HUES48 (cell line): ENCODE measurements around the gene URAD.
"Not testable (repeated sequence)": the region's sequence is repeated elsewhere in the genome, so short reads cannot be mapped to it uniquely, and the experiment has no call there.

Experiments
- H3K27ac ChIP-seq: one replicate; pipeline ENCODE4 v1.7.0; 2013; ENCODE audit warnings: low read depth, low read length, inconsistent platforms
- H3K27me3 ChIP-seq: 2 replicates; pipeline ENCODE4 v1.6.1; 2013; ENCODE audit warnings: mild to moderate bottlenecking, low read length; ENCODE audit not compliant: control insufficient read depth, insufficient read depth
- H3K36me3 ChIP-seq: 2 replicates; pipeline ENCODE4 v1.6.1; 2013; ENCODE audit warnings: low read length; ENCODE audit not compliant: control insufficient read depth, insufficient read depth
- H3K4me1 ChIP-seq: 2 replicates; pipeline ENCODE4 v1.6.1; 2013; ENCODE audit warnings: mild to moderate bottlenecking, low read length; ENCODE audit not compliant: control insufficient read depth, insufficient read depth
- H3K4me3 ChIP-seq: 2 replicates; pipeline ENCODE4 v1.5.1; 2013; ENCODE audit warnings: mild to moderate bottlenecking, low read depth, low read length
- H3K9ac ChIP-seq: 2 replicates; pipeline ENCODE4 v1.6.1; 2013; ENCODE audit warnings: mild to moderate bottlenecking, low read depth, low read length, moderate library complexity
- H3K9me3 ChIP-seq: 2 replicates; pipeline ENCODE4 v1.6.1; 2013; ENCODE audit warnings: low read length; ENCODE audit not compliant: control insufficient read depth, insufficient read depth

The URAD gene

DNA sequence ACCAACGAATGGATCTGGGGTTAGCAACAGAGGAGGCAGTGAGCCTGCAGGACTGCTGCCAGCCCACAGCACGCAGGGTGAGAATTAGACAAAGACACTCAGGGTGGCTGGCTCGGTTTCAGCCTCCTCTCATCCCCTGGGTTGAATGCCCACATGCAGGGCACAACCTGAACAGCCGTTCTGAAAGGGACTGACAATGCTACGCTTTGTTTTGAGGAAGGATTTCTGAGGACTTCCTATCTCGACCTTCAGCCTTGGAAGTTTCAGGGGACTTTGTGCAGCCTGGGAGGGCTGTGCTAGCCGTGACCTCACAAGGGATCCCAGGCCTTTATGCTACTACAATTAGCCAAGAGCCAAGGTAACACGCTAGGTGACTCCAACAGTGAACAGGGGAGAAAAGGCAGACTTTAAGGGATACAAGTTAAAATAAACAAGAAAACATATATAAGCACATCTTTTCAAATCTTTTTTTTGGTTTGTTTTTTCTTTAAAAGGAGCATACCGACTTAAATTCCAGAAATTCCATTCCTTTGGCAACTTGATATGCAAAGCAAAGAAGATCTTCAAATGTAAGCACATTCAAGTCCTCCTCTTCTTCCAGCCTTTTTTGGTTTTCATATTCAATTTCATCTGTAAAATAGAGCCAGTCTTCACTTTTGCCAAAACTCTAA, 34.5 kb upstream of the URAD start:
- Histone ChIP-seq H3K27ac (peak overlapping the region; percentile 85), H3K4me3 (peak overlapping the region; percentile 31; the same call in 1 of the 2 replicates), H3K9me3 (no peaks in the 10 kb centered on the region), H3K27me3 (no peaks in the 10 kb centered on the region), H3K36me3 (no peaks in the 10 kb centered on the region), H3K4me1 (peaks cover 24% of the 10 kb centered on the region), H3K9ac (peak overlapping the region; percentile 7; the same call in 1 of the 2 replicates)

DNA sequence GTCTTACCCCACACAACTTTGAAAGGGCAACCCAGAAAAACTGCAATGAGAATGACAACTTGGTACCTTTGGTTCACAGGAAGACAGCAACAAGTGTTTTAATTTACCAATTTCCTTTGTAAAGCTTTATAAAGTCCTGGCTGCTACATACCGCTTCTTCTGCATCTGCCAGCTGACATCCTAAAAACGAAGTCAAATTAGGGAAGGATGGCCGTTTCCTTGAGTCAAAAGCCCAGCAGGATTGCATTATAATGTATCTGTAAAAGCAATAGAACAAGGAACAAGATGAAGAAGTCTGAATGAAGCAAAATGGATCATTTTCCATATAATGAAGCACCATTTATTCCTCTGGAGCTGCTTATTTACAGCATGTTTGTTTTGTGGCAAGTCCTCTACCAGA, 25.8 kb upstream of the URAD start:
- Histone ChIP-seq H3K27ac (no peak overlapping the region), H3K36me3 (no peaks in the 10 kb centered on the region), H3K27me3 (no peaks in the 10 kb centered on the region), H3K4me3 (no peak overlapping the region), H3K9ac (no peak overlapping the region), H3K9me3 (no peaks in the 10 kb centered on the region), H3K4me1 (peaks cover 6% of the 10 kb centered on the region)

DNA sequence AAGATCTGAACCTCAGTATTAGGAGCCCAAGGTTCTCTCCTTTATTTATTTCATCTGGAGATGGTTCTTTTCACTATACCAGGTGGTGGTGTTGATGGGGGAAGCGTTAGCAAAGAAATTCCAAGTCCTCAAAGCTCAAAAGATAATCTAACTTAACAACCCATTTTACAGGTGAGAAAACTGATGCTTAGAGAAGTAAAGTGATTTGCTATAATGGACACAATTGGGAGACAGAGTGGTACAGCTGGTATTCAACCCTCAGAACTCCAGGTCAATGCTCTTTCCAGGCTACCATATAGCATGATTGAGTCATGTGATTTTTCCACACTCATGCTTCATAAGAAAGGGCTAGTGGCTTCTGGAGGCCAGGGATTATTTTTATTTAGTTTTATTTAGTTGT, 25.0 kb upstream of the URAD start:
- no peak overlapping the region for H3K27ac ChIP-seq
- no peaks in the 10 kb centered on the region for H3K9me3 ChIP-seq
- no peaks in the 10 kb centered on the region for H3K27me3 ChIP-seq
- no peak overlapping the region for H3K9ac ChIP-seq
- no peaks in the 10 kb centered on the region for H3K36me3 ChIP-seq
- peaks cover 6% of the 10 kb centered on the region for H3K4me1 ChIP-seq
- H3K4me3 ChIP-seq = no peak overlapping the region

DNA sequence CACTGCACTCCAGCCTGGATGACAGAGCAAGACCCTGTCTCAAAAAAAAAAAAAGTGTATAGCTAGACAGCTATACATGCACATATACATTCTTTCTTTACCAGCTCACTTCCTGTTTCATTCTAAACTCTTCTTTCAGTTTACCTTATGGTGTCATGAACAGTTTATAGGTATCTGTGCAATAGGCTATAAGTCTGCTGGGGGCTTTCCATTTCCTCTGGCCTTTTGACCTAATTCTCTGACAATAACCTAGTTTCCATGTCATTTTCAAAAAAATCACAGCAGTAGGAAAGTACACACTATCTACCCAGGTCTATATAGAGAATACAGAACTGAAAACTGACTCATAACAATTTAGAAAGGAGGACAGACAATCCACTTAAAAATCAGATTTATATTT, 24.4 kb upstream of the URAD start:
- H3K9ac ChIP-seq = no peak overlapping the region
- H3K27ac ChIP-seq = no peak overlapping the region
- H3K9me3 ChIP-seq = no peaks in the 10 kb centered on the region
- H3K36me3 ChIP-seq = no peaks in the 10 kb centered on the region
- H3K4me3 ChIP-seq = no peak overlapping the region
- H3K4me1 ChIP-seq = peaks cover 6% of the 10 kb centered on the region
- no peaks in the 10 kb centered on the region for H3K27me3 ChIP-seq

DNA sequence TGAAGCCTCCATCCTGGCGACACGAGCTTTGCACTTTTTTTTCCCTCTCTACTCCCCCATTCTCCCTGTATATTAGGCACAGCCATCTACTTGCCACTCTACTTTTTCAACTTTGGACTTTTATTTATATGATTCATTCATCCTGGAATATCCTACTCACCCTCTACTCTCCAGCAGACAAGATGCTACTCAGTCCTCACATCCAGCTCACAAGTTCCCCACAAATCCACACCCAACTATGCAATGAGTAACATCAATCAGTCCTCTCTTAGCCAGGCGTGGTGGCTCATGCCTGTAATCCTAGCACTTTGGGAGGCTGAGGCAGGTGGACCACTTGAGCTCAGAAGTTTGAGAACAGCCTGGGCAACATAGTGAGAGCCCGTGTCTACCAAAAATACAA, 23.9 kb upstream of the URAD start:
- Histone ChIP-seq H3K9ac (no peak overlapping the region), H3K9me3 (no peaks in the 10 kb centered on the region), H3K4me3 (no peak overlapping the region), H3K4me1 (peaks cover 6% of the 10 kb centered on the region), H3K36me3 (no peaks in the 10 kb centered on the region), H3K27me3 (no peaks in the 10 kb centered on the region), H3K27ac (no peak overlapping the region)

DNA sequence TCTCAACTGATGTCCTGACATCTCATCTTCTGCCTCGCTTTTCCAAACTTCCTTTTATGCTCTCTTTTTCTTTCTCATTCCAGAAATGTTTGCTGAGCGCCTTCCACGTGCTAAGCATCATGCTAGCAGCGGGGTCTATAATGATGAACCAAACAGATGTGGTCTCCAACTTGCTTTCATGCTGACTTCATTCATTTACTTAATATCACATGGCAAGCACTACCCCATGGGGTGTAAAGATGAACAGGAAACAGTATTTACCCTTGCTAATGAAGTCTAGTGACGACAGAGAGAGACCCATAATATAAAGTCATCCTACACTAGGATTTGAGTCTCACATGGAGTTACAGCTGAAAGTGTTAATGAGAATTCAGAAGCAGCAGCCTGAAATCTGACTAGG, 21.6 kb upstream of the URAD start:
- no peak overlapping the region for H3K27ac ChIP-seq

DNA sequence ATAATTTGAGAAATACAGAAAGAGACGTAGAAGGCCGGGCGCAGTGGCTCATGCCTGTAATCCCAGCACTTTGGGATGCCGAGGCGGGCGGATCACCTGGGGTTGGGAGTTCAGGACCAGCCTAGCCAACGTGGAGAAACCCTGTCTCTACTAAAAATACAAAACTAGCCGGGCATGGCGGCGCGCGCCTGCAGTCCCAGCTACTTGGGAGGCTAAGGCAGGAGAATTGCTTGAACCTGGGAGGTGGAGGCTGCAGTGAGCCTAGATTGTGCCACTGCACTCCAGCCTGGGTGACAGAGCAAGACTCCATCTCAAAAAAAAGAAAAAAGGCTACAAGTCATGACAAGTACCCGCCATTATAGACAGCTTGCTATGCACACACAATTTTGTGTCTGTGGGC, 16.5 kb upstream of the URAD start:
- H3K4me3 ChIP-seq, H3K36me3 ChIP-seq, H3K9me3 ChIP-seq, H3K9ac ChIP-seq, H3K27me3 ChIP-seq, H3K27ac ChIP-seq, H3K4me1 ChIP-seq: not testable (repeated sequence)

More for the DNA sequence above, 21.6 kb upstream of the URAD start:
- Histone ChIP-seq H3K36me3 (no peaks in the 10 kb centered on the region), H3K9ac (no peak overlapping the region), H3K4me1 (peaks cover 6% of the 10 kb centered on the region), H3K9me3 (no peaks in the 10 kb centered on the region), H3K27me3 (no peaks in the 10 kb centered on the region), H3K4me3 (no peak overlapping the region)

DNA sequence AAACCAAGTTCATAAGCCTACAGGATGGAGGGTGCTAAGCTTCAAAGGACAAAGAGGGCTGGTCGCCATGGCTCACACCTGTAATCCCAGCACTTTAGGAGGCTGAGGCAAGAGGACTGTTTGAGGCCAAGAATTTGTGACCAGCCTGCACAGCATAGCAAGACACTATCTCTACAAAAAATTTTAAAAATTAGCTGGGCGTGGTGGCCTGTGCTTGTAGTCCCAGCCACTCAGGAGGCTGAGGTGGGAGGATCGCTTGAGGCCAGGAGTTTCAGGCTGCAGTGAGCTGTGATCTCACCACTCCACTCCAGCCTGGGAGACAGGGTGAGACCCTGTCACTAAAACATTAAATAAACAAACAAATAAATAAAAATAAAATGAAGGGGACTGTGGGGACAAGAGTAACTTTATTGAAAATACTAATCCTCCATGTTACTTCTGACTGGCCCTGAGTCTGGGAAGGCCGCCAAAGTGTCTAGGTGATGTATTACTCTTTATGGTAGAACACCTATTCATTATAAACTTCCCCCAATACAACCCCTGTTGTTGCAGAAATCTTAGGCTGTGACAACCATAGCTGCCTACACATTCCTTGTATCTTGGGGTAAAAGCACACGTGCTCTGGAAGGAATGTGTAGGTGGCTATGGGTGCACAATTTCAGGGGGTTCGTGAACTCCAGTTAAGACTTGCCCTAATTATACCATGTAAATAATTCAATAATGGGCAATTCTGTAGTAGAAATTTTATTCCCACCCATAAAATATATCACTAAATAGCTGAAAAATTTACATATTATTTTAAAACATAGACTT, 14.6 kb upstream of the URAD start:
- H3K4me1 ChIP-seq = no peaks in the 10 kb centered on the region
- H3K9ac ChIP-seq = no peak overlapping the region
- no peaks in the 10 kb centered on the region for H3K9me3 ChIP-seq
- no peak overlapping the region for H3K4me3 ChIP-seq
- no peak overlapping the region for H3K27ac ChIP-seq
- no peaks in the 10 kb centered on the region for H3K36me3 ChIP-seq
- H3K27me3 ChIP-seq = no peaks in the 10 kb centered on the region

DNA sequence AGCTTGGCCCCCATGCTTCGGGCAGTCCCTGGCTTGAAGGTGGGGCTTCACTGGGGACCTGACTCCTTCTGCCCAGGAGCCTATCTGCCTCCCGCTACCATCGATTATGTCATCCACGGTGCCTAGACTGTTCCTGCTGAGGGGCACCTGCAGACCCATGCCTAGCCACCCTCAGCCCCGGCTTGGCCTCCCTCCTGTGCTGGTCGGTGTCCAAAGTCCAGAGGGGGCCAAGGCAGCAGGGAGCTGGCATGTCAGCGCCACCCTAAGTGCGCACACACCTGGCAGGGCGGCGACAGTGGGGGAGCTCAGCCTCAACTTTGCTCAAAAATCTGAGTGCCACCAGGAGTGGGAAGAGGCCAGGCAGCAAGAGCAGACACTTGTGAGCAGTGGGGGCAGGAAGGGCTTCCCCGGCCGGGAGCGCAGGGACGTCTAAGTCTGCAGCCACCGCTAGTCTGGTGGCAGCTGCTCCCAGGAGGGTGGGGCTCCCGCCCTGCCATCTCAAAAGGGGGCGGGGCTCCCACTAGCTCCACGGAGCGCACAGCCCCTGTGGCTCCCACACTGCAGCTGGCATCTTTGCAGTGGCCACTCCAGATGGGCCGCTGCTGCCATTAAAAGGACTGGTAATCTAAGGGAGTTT, 13.5 kb upstream of the URAD start:
- Histone ChIP-seq H3K4me3 (no peak overlapping the region), H3K9ac (no peak overlapping the region), H3K9me3 (no peaks in the 10 kb centered on the region), H3K27me3 (no peaks in the 10 kb centered on the region), H3K36me3 (no peaks in the 10 kb centered on the region), H3K4me1 (no peaks in the 10 kb centered on the region), H3K27ac (no peak overlapping the region)

DNA sequence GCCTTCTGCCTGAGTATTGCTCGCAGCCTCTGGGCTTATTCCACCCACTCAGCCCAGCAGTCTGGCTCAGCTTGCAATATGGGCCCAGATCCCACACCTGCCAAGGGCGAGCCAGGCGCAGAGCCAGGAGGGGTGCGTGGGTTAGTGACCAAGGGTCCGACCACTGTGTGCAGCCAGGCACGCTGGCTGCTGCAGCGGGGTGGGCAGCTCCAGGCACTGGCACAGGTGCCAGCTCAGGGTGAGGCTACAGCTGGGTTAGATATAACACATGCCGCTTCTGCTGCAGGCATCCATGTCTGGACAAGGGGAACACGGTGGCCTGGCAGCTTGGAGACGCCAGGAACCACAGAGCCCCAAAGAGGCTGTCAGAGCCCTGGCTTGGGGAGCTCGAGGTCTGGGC, 12.6 kb upstream of the URAD start:
- H3K27ac ChIP-seq = no peak overlapping the region
- H3K9me3 ChIP-seq = no peaks in the 10 kb centered on the region
- H3K9ac ChIP-seq = no peak overlapping the region
- no peaks in the 10 kb centered on the region for H3K4me1 ChIP-seq
- no peaks in the 10 kb centered on the region for H3K27me3 ChIP-seq
- H3K36me3 ChIP-seq = no peaks in the 10 kb centered on the region
- H3K4me3 ChIP-seq = no peak overlapping the region

DNA sequence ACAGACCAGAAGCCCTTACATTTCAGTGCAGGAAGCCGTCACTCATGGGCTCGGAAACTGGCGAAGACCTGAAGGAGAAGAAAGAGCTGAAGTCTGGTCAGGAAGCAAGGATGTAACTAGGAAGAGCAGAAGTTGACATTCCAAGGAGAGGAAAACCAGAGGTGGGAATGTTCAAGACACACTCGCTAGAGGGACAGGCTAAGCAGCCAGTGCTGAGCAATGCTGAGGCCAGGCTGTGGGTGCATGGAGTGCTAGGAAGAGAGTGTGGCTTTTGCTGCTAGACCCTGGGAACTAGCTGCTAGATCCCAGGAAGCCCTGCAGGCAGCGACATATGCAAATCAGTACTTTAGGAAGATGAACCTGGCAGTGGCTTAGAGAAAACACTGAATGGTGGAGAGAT, 12.1 kb upstream of the URAD start:
- H3K9ac ChIP-seq = no peak overlapping the region
- H3K36me3 ChIP-seq = no peaks in the 10 kb centered on the region
- H3K9me3 ChIP-seq = no peaks in the 10 kb centered on the region
- H3K4me3 ChIP-seq = no peak overlapping the region
- H3K4me1 ChIP-seq = no peaks in the 10 kb centered on the region
- no peaks in the 10 kb centered on the region for H3K27me3 ChIP-seq
- H3K27ac ChIP-seq = no peak overlapping the region
